Neural cell (in vitro differentiated cells): ENCODE data around the gene ANKRD13A. TPM values are rescaled to one million over a fixed set of nuclear protein-coding genes. Genes with fewer than 3 reads are reported as not detected.

Experiments
- H2AFZ ChIP-seq: fragments of 200-600, 300-800 bp; sonication (generic), shearing (Covaris generic); 2 replicates; pipeline ENCODE4 v1.6.0; 2014; ENCODE audit warnings: low read depth, mild to moderate bottlenecking, antibody characterized with exemption, low read length, moderate library complexity
- H3F3A ChIP-seq: fragments of 200-600 bp; shearing (Covaris generic); 2 replicates; pipeline ENCODE4 v1.6.1; 2016; ENCODE audit warnings: mild to moderate bottlenecking, moderate library complexity, mixed read lengths, antibody characterized with exemption, low read length; ENCODE audit not compliant: insufficient read depth, poor library complexity, severe bottlenecking
- H3K27ac ChIP-seq: fragments of 200-600, 300-800 bp; sonication (generic), shearing (Covaris generic); 2 replicates; pipeline ENCODE4 v1.5.1; 2014; ENCODE audit warnings: mild to moderate bottlenecking, low read length, moderate library complexity
- H3K27me3 ChIP-seq: fragments of 300-800, 200-600 bp; sonication (generic), shearing (Covaris generic); 2 replicates; pipeline ENCODE4 v1.6.0; 2014; ENCODE audit warnings: mild to moderate bottlenecking, low read depth, low read length, moderate library complexity; ENCODE audit not compliant: insufficient read depth
- H3K36me3 ChIP-seq: fragments of 300-800, 200-600 bp; sonication (generic), shearing (Covaris generic); 2 replicates; pipeline ENCODE4 v1.5.1; 2014; ENCODE audit warnings: mild to moderate bottlenecking, antibody characterized with exemption, low read length, moderate library complexity; ENCODE audit not compliant: insufficient read depth
- H3K4me2 ChIP-seq: fragments of 300-800, 200-600 bp; sonication (generic), shearing (Covaris generic); 2 replicates; pipeline ENCODE4 v1.6.0; 2014; ENCODE audit warnings: mild to moderate bottlenecking, low read length
- H3K4me3 ChIP-seq: fragments of 300-800, 200-600 bp; sonication (generic), shearing (Covaris generic); 2 replicates; pipeline ENCODE4 v1.5.1; 2014; ENCODE audit warnings: mild to moderate bottlenecking, low read length, moderate library complexity
- H3K79me2 ChIP-seq: fragments of 200-600 bp; shearing (Covaris generic); replicated peaks from 2 replicates; pipeline ENCODE4 v1.6.0; 2014; ENCODE audit warnings: mild to moderate bottlenecking, low read length, moderate library complexity; ENCODE audit not compliant: insufficient read depth
- H3K9ac ChIP-seq: fragments of 300-800, 200-600 bp; sonication (generic), shearing (Covaris generic); 2 replicates; pipeline ENCODE4 v1.6.1; 2016; ENCODE audit warnings: mild to moderate bottlenecking, low read length, mixed read lengths
- H3K9me2 ChIP-seq: fragments of 200-600 bp; shearing (Covaris generic); 2 replicates; pipeline ENCODE4 v1.6.1; 2016; ENCODE audit warnings: mild to moderate bottlenecking, low read length, mixed read lengths; ENCODE audit not compliant: insufficient read depth
- H3K9me3 ChIP-seq: fragments of 200-600, 300-800 bp; sonication (generic), shearing (Covaris generic); 2 replicates; pipeline ENCODE4 v1.6.1; 2016; ENCODE audit warnings: mild to moderate bottlenecking, mixed run types, low read length, moderate library complexity, mixed read lengths
- H4K20me1 ChIP-seq: fragments of 200-600 bp; shearing (Covaris generic); 2 replicates; pipeline ENCODE4 v1.6.1; 2016; ENCODE audit warnings: mild to moderate bottlenecking, mixed run types; ENCODE audit not compliant: insufficient read depth
- CTCF ChIP-seq: fragments of 450-650 bp; IDR thresholded peaks from 2 replicates; pipeline ENCODE4 v1.5.1; 2014; ENCODE audit warnings: antibody characterized with exemption, mild to moderate bottlenecking, moderate library complexity; ENCODE audit not compliant: poor library complexity, severe bottlenecking
- EP300 ChIP-seq: fragments of 450-650 bp; conservative IDR thresholded peaks from 2 replicates; pipeline ENCODE4 v1.6.1; 2014; ENCODE audit warnings: antibody characterized with exemption, mild to moderate bottlenecking, moderate library complexity; ENCODE audit not compliant: poor library complexity, severe bottlenecking
- EZH2 ChIP-seq: fragments of 200-600, 300-800 bp; shearing (Covaris generic), sonication (generic); IDR thresholded peaks from 2 replicates; pipeline ENCODE4 v1.6.1; 2014; ENCODE audit warnings: antibody characterized with exemption, low read length, borderline replicate concordance, mild to moderate bottlenecking; ENCODE audit not compliant: insufficient read depth, poor library complexity, severe bottlenecking
- MXI1 ChIP-seq: fragments of 450-650 bp; conservative IDR thresholded peaks from 2 replicates; pipeline ENCODE4 v1.6.1; 2014; ENCODE audit warnings: antibody characterized with exemption, mild to moderate bottlenecking; ENCODE audit not compliant: poor library complexity, severe bottlenecking
- POLR2AphosphoS5 ChIP-seq: IDR thresholded peaks from 2 replicates; pipeline ENCODE4 v1.6.1; 2012
- RAD21 ChIP-seq: fragments of 450-650 bp; conservative IDR thresholded peaks from 2 replicates; pipeline ENCODE4 v1.6.1; 2014; ENCODE audit warnings: antibody characterized with exemption, mild to moderate bottlenecking, moderate library complexity
- REST ChIP-seq: IDR thresholded peaks from 2 replicates; pipeline ENCODE4 v1.6.1; 2012; ENCODE audit warnings: borderline replicate concordance
- SMC3 ChIP-seq: fragments of 450-650 bp; conservative IDR thresholded peaks from 2 replicates; pipeline ENCODE4 v1.6.1; 2014; ENCODE audit warnings: antibody characterized with exemption, mild to moderate bottlenecking, moderate library complexity; ENCODE audit not compliant: poor library complexity
- TAF1 ChIP-seq: IDR thresholded peaks from 2 replicates; pipeline ENCODE4 v1.6.1; 2012; ENCODE audit warnings: low read depth
- polyA plus RNA-seq: library from polyadenylated mRNA; depleted of rRNA; stranded (reverse); fragments of >200 nt; gene quantifications from 2 replicates; pipeline ENCODE4 v1.2.3, GENCODE V29; 2014

Gene ANKRD13A
- polyA plus RNA-seq, 1 donor from 2014 or later, result 89.2 TPM

- Histone ChIP-seq H3K27ac (no peak overlapping the region), H3K4me2 (no peak overlapping the region), H3K9me3 (no peaks in the 10 kb centered on the region), H3K4me3 (no peak overlapping the region), H2AFZ (no peak overlapping the region), H3K79me2 (peaks cover 10% of the 10 kb centered on the region), H3K27me3 (no peaks in the 10 kb centered on the region), H3K9me2 (no peaks in the 10 kb centered on the region), H3K36me3 (peaks cover 6% of the 10 kb centered on the region), H3K9ac (no peak overlapping the region), H3F3A (no peaks in the 10 kb centered on the region), H4K20me1 (no peaks in the 10 kb centered on the region)
- TF ChIP-seq EP300 (no peak), POLR2AphosphoS5 (no peak), REST (no peak), CTCF (no peak), RAD21 (no peak), MXI1 (no peak), TAF1 (no peak), SMC3 (no peak), EZH2 (no peak)
These were observed 43.0 kb downstream of the ANKRD13A start for GRCh38 chr12:110042264-110042663.

- no peaks in the 10 kb centered on the region for H3K9me3 ChIP-seq
- H3K27ac ChIP-seq, result no peak overlapping the region
- peak overlapping the region; percentile 93 for H3K4me2 ChIP-seq
- H3F3A ChIP-seq, result no peaks in the 10 kb centered on the region
- H3K79me2 ChIP-seq, result peaks cover 20% of the 10 kb centered on the region
- no peaks in the 10 kb centered on the region for H3K9me2 ChIP-seq
- peak overlapping the region; percentile 94 for H3K4me3 ChIP-seq
- peaks cover 6% of the 10 kb centered on the region for H3K36me3 ChIP-seq
- no peak overlapping the region for H3K9ac ChIP-seq
- no peaks in the 10 kb centered on the region for H4K20me1 ChIP-seq
- no peaks in the 10 kb centered on the region for H3K27me3 ChIP-seq
- H2AFZ ChIP-seq, result no peak overlapping the region
- TF ChIP-seq REST (no peak), EP300 (no peak), MXI1 (no peak), TAF1 (no peak), CTCF (no peak), EZH2 (no peak), RAD21 (no peak), POLR2AphosphoS5 (no peak), SMC3 (no peak)
These were observed 47.4 kb downstream of the ANKRD13A start for GRCh38 chr12:110046451-110047187.
